HepG2 (cell line): Measurements from ENCODE around the gene THAP3.
A peak's percentile ranks its signal among the peaks of the same experiment; 100 is the strongest.

Experiments
- ATF3 ChIP-seq: sonication (generic); formaldehyde crosslinking; IDR thresholded peaks from 2 replicates; pipeline ENCODE4 v1.4.0; 2020; ENCODE audit warnings: missing genetic modification reagents
- ELF4 ChIP-seq: sonication (generic); formaldehyde crosslinking; IDR thresholded peaks from 2 replicates; pipeline ENCODE4 v1.5.0; 2020; ENCODE audit warnings: missing genetic modification reagents, mild to moderate bottlenecking, moderate library complexity, borderline replicate concordance
- FOXP1 ChIP-seq, 2 experiments: fragments of 450-650 bp in 1 of 2; IDR thresholded peaks; 2 replicates each; pipeline ENCODE4 v1.6.1; 2017 to 2018; ENCODE audit warnings: antibody characterized with exemption in 1 of 2
- KLF6 ChIP-seq: IDR thresholded peaks from 2 replicates; pipeline ENCODE4 v1.8.0; 2016; ENCODE audit warnings: missing biosample characterization, missing genetic modification reagents
- KLF9 ChIP-seq: IDR thresholded peaks from 2 replicates; pipeline ENCODE4 v1.6.1; 2016; ENCODE audit warnings: low read depth
- MIER2 ChIP-seq: IDR thresholded peaks from 2 replicates; pipeline ENCODE4 v1.6.1; 2016; ENCODE audit warnings: missing biosample characterization, missing genetic modification reagents
- MYC ChIP-seq: sonication (generic); formaldehyde crosslinking; IDR thresholded peaks from 2 replicates; pipeline ENCODE4 v1.9.0; 2021; ENCODE audit warnings: missing genetic modification reagents, borderline replicate concordance
- NFKB2 ChIP-seq: sonication (generic); formaldehyde crosslinking; IDR thresholded peaks from 2 replicates; pipeline ENCODE4 v1.4.0; 2020; ENCODE audit warnings: missing genetic modification reagents, borderline replicate concordance
- SRF ChIP-seq: IDR thresholded peaks from 2 replicates; pipeline ENCODE4 v1.6.1; 2011; ENCODE audit warnings: mild to moderate bottlenecking, low read depth, low read length, moderate library complexity
- TFDP1 ChIP-seq: IDR thresholded peaks from 2 replicates; pipeline ENCODE4 v1.6.1; 2016; ENCODE audit warnings: missing compliant biosample characterization, missing genetic modification reagents, borderline replicate concordance
- ZNF232 ChIP-seq: sonication (generic); formaldehyde crosslinking; IDR thresholded peaks from 2 replicates; pipeline ENCODE4 v1.4.0; 2020; ENCODE audit warnings: missing genetic modification reagents, borderline replicate concordance
- ZNF274 ChIP-seq: sonication (generic); formaldehyde crosslinking; IDR thresholded peaks from 2 replicates; pipeline ENCODE4 v1.5.1; 2020; ENCODE audit warnings: mild to moderate bottlenecking, missing genetic modification reagents
- TF ChIP-seq, protein P1 (sequence below): sonication (generic); formaldehyde crosslinking; IDR thresholded peaks from 2 replicates; pipeline ENCODE4 v1.4.0; 2020; ENCODE audit warnings: missing genetic modification reagents
- TF ChIP-seq, protein P2 (sequence below): sonication (generic); formaldehyde crosslinking; IDR thresholded peaks from 2 replicates; pipeline ENCODE4 v1.5.0; 2020; ENCODE audit warnings: mild to moderate bottlenecking, missing genetic modification reagents, moderate library complexity

GRCh38 chr1:6580593-6581409, 43.9 kb upstream of the THAP3 start:
- TF ChIP-seq ZNF274 (CRISPR knock-in tag) (no peak), MYC (CRISPR knock-in tag) (no peak), TFDP1 (CRISPR knock-in tag) (no peak), KLF6 (no peak), FOXP1 (IDR thresholded peaks at IDR 0.05) (no peak), FOXP1 (CRISPR knock-in tag; IDR thresholded peaks at IDR 0.05) (no peak), ELF4 (CRISPR knock-in tag) (no peak), ZNF232 (no peak), MIER2 (CRISPR knock-in tag) (no peak), ATF3 (CRISPR knock-in tag) (no peak), KLF9 (CRISPR knock-in tag) (no peak), NFKB2 (CRISPR knock-in tag) (no peak), SRF (no peak)
- TF ChIP-seq, protein P1, sequence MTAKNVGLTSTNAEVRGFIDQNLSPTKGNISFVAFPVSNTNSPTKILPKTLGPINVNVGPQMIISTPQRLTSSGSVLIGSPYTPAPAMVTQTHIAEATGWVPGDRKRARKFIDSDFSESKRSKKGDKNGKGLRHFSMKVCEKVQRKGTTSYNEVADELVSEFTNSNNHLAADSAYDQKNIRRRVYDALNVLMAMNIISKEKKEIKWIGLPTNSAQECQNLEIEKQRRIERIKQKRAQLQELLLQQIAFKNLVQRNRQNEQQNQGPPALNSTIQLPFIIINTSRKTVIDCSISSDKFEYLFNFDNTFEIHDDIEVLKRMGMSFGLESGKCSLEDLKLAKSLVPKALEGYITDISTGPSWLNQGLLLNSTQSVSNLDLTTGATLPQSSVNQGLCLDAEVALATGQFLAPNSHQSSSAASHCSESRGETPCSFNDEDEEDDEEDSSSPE: no peak
- TF ChIP-seq, protein P2, sequence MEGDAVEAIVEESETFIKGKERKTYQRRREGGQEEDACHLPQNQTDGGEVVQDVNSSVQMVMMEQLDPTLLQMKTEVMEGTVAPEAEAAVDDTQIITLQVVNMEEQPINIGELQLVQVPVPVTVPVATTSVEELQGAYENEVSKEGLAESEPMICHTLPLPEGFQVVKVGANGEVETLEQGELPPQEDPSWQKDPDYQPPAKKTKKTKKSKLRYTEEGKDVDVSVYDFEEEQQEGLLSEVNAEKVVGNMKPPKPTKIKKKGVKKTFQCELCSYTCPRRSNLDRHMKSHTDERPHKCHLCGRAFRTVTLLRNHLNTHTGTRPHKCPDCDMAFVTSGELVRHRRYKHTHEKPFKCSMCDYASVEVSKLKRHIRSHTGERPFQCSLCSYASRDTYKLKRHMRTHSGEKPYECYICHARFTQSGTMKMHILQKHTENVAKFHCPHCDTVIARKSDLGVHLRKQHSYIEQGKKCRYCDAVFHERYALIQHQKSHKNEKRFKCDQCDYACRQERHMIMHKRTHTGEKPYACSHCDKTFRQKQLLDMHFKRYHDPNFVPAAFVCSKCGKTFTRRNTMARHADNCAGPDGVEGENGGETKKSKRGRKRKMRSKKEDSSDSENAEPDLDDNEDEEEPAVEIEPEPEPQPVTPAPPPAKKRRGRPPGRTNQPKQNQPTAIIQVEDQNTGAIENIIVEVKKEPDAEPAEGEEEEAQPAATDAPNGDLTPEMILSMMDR (CRISPR knock-in tag): peak; percentile 30; the same call in 1 of the 2 replicates
